SK-N-SH treated with all-trans-retinoic acid at 6 μM for 48 hours (cell line): ENCODE measurements around the gene DIP2C.
"Not testable (repeated sequence)": the region's sequence is repeated elsewhere in the genome, so short reads cannot be mapped to it uniquely, and the experiment has no call there.

ENCODE experiments used
- ATAC-seq: fragments of 200-7000 bp; cut with Tn5 transposase; 3 replicates; pipeline ENCODE4 v1.9.1; 2020; ENCODE audit warnings: mild to moderate bottlenecking, moderate library complexity
- ARNTL ChIP-seq: fragments of 450-650 bp; formaldehyde crosslinking; IDR thresholded peaks from 2 replicates; pipeline ENCODE4 v1.5.0; 2020; ENCODE audit warnings: low read depth, mild to moderate bottlenecking, moderate library complexity, borderline replicate concordance
- CREB5 ChIP-seq: fragments of 250-450 bp; sonication (Bioruptor Pico); IDR thresholded peaks from 2 replicates; pipeline ENCODE4 v1.5.1; 2020; ENCODE audit warnings: low read depth, mild to moderate bottlenecking, moderate library complexity
- CSRNP3 ChIP-seq: fragments of 250-450 bp; sonication (Bioruptor Pico); IDR thresholded peaks from 2 replicates; pipeline ENCODE4 v1.5.1; 2021; ENCODE audit warnings: mild to moderate bottlenecking, moderate library complexity
- ESRRG ChIP-seq: fragments of 250-450 bp; sonication (Bioruptor Pico); IDR thresholded peaks from 2 replicates; pipeline ENCODE4 v1.6.1; 2021; ENCODE audit warnings: mild to moderate bottlenecking
- ISL1 ChIP-seq: fragments of 250-450 bp; sonication (Bioruptor Pico); IDR thresholded peaks from 2 replicates; pipeline ENCODE4 v2.1.2; 2022; ENCODE audit warnings: mild to moderate bottlenecking, moderate library complexity
- OSR1 ChIP-seq: fragments of 250-450 bp; sonication (Bioruptor Pico); IDR thresholded peaks from 2 replicates; pipeline ENCODE4 v1.8.0; 2022; ENCODE audit warnings: moderate library complexity, mild to moderate bottlenecking, inconsistent platforms
- PATZ1 ChIP-seq: fragments of 250-450 bp; sonication (Bioruptor Pico); IDR thresholded peaks from 2 replicates; pipeline ENCODE4 v1.8.0; 2020; ENCODE audit warnings: mild to moderate bottlenecking, moderate library complexity, borderline replicate concordance
- PPARA ChIP-seq: fragments of 250-450 bp; sonication (Bioruptor Pico); IDR thresholded peaks from 2 replicates; pipeline ENCODE4 v1.5.0; 2020; ENCODE audit warnings: mild to moderate bottlenecking, borderline replicate concordance
- SNAI2 ChIP-seq: fragments of 250-450 bp; sonication (Bioruptor Pico); IDR thresholded peaks from 2 replicates; pipeline ENCODE4 v1.5.0; 2020; ENCODE audit warnings: mild to moderate bottlenecking, moderate library complexity
- TOX ChIP-seq: fragments of 250-450 bp; sonication (Bioruptor Pico); IDR thresholded peaks from 2 replicates; pipeline ENCODE4 v1.8.0; 2021; ENCODE audit warnings: mild to moderate bottlenecking, moderate library complexity, borderline replicate concordance
- ZFP3 ChIP-seq: fragments of 250-450 bp; sonication (Bioruptor Pico); IDR thresholded peaks from 2 replicates; pipeline ENCODE4 v1.5.0; 2020; ENCODE audit warnings: mild to moderate bottlenecking, moderate library complexity
- ZFP30 ChIP-seq: fragments of 450-650 bp; formaldehyde crosslinking; IDR thresholded peaks from 2 replicates; pipeline ENCODE4 v1.5.0; 2022; ENCODE audit warnings: mild to moderate bottlenecking, moderate library complexity
- ZNF565 ChIP-seq: fragments of 450-650 bp; formaldehyde crosslinking; conservative IDR thresholded peaks from 2 replicates; pipeline ENCODE4 v1.5.0; 2020; ENCODE audit warnings: low read depth, mild to moderate bottlenecking, moderate library complexity
- ZNF70 ChIP-seq: fragments of 450-650 bp; formaldehyde crosslinking; IDR thresholded peaks from 2 replicates; pipeline ENCODE4 v1.5.0; 2020; ENCODE audit warnings: mild to moderate bottlenecking, moderate library complexity
- ZNF8 ChIP-seq: fragments of 450-650 bp; formaldehyde crosslinking; IDR thresholded peaks from 2 replicates; pipeline ENCODE4 v1.5.0; 2020; ENCODE audit warnings: mild to moderate bottlenecking, moderate library complexity

The DIP2C gene

GRCh38 chr10:614790-615582, 74.5 kb downstream of the DIP2C start:
- ATAC-seq: no peak
- TF ChIP-seq ISL1 (CRISPR knock-in tag) (no peak), ZFP3 (CRISPR knock-in tag) (no peak), ZNF70 (CRISPR knock-in tag) (no peak), ZNF565 (CRISPR knock-in tag) (no peak), TOX (no peak), PATZ1 (CRISPR knock-in tag) (no peak)

- TF ChIP-seq CREB5: no peak
- TF ChIP-seq ZNF70 (CRISPR knock-in tag): no peak
- TF ChIP-seq OSR1 (CRISPR knock-in tag): no peak
- no peak for TF ChIP-seq ZNF8
- no peak for ATAC-seq
Measured at GRCh38 chr10:614139-614711, 75.2 kb downstream of the DIP2C start.

DNA sequence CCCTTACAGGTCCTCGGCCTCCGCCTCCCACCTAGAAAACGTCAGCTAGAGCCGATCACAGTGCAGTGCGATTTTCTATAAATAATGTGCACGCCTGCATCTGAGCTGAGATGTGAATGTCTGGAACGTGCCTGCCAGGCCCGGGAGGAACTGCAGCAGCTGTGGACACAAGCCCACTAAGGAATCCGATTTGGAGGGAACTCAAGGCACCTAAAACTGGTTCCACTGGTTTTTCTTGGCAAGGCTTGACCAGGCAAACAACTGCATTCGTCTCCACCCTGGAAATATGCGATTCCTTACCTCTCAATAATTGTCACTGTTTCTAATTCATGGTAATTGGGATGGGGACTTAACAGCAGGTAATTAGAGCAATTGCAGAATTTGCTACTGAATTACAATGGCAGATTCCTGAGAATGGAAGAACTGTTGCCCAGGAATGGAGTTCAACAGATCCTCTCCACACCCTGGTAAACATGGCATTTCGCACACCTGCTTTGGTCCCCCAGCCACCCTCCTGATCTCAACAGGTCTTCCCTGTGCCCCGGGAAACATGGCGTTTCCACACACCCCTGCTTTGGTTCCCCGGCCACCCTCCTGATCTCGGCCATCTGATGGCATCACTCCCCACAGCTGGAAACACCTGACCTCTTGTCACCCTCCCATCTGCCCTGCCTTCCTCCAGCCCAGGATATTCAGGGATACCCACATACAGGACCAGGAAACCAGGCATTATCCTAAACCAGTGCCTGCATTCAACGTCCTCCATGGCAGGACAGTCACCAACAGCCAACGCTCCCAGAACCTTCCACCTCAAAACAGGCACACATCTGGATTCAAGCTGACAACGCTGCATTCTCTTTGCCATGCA, 76.0 kb downstream of the DIP2C start:
- ATAC-seq: no peak
- TF ChIP-seq CREB5 (no peak), SNAI2 (no peak)
- TF ChIP-seq, all 23 proteins: peak for 0

DNA sequence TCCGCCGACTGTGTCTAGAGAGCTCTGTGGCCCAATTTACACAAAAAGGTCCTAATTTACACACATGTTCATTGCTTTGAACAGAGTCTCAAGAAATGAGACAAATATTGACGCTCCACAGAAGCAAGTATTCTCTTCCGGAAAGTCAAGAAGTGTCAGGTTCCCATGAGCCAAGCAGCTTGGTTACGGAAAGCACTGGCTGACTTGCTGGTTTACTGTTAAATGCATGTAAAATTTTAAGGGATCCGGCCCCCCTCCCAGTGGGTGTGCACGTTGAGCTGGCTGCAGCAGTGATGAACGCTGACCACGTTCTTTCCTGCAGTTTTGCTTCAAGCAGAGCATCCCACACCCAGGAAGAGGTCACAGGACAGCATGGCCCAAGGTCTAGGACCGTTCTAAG, 76.8 kb downstream of the DIP2C start:
- no peak for ATAC-seq
- TF ChIP-seq PPARA (no peak), ARNTL (CRISPR knock-in tag) (no peak), ZFP30 (CRISPR knock-in tag) (no peak), CREB5 (no peak), ZNF565 (CRISPR knock-in tag) (no peak), ZNF70 (CRISPR knock-in tag) (no peak), ESRRG (CRISPR knock-in tag) (no peak), CSRNP3 (CRISPR knock-in tag) (no peak), TOX (no peak)

GRCh38 chr10:610642-611305, 78.7 kb downstream of the DIP2C start:
- ATAC-seq: not testable (repeated sequence)
